ENCODE data around the gene CGB3. TPM values are rescaled to one million over a fixed set of nuclear protein-coding genes. Genes with fewer than 3 reads are reported as not detected.
"Not testable (repeated sequence)": the region's sequence is repeated elsewhere in the genome, so short reads cannot be mapped to it uniquely, and the experiment has no call there.

Gene CGB3
- total and polyA plus RNA-seq, 10 of the 15 experiments (the other 5 are each of a cell fraction or from before 2014, with no cell fraction given) = not detected

DNA sequence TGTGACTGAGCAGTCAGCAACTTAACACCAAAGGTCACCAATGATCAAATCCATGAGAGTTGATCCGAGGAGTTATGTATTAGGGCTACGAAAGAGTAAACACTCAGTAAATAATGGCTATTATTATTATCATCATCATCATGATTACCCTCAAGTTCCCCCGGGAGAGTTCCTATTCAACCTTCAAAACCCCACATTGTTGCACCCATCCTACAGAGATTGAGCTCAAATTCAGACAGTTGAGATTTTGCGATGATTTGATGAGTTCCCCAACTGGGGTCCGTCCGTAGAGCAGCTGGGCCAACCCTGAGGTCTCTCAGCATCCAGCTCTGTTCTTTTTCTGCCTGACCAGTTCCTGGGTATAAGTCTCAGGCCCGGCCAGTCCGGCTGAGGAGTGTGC lies 14.0 kb upstream of the CGB3 start:
- WGBS (ENCODE audit: insufficient coverage, insufficient replicate concordance, low lambda C conversion rate, missing lambda C conversion rate) = 46% methylated on average over 6 of the region's 8 CpGs
- ATAC-seq; FAIRE-seq; DNase-seq (ENCODE audit: low read depth, low spot score); H3K36me3 ChIP-seq (ENCODE audit: control insufficient read depth in 2 of 2, insufficient read depth in 2 of 2, low read length in 1 of 2); H3K27me3 ChIP-seq (replicated peaks in 1 of 2; ENCODE audit: control insufficient read depth in 2 of 2, insufficient read depth in 2 of 2, low read length in 1 of 2); H3K27ac ChIP-seq (ENCODE audit: control insufficient read depth, insufficient read depth); BruUV-seq (replicated peaks); H3K4me1 ChIP-seq (ENCODE audit: control insufficient read depth, insufficient read depth, low read length); in situ Hi-C loops (cut with MboI); H3K9me3 ChIP-seq (replicated peaks; ENCODE audit: control insufficient read depth, insufficient read depth, low read length); RAD21 ChIA-PET (ENCODE audit: unreplicated experiment); H3K79me2 ChIP-seq (ENCODE audit: control insufficient read depth, insufficient read depth, low read length); CTCF ChIA-PET; H3K4me3 ChIP-seq; H3K4me2 ChIP-seq (ENCODE audit: control insufficient read depth, insufficient read depth); H4K20me1 ChIP-seq (ENCODE audit: control insufficient read depth, insufficient read depth); intact Hi-C loops (cut with micrococcal nuclease; ENCODE audit: unreplicated experiment); H2AFZ ChIP-seq (ENCODE audit: control insufficient read depth, low read depth, low read length); POLR2A ChIA-PET; SMC1A ChIA-PET (ENCODE audit: uncharacterized antibody, unreplicated experiment); H3K9ac ChIP-seq (ENCODE audit: control insufficient read depth, insufficient read depth, low read length): not testable (repeated sequence)

DNA sequence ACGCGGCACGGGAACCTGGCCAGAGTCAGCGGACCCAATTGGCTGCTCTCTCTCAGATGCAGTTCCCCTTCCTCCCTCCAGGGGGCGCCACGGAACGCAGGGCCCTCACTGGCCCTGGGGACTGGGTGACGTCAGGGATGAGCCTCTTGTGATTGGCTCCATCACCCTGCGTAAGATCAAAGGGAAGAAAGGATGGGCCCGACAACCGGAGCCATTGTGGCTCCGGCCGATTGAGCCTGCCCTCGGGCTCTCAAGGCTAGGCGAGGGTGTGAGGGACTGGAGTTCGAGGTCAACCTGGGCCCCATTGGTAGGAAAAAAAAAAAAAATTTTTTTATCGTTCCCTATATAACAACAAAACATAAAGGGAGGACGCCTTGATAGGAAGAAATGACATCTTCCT lies 12.7 kb upstream of the CGB3 start, which contains the start of gene CGB1:
TSS of gene CGB1 (minus strand) at position 81 of the 400 bp plus-strand sequence. CDS start 184 bp downstream, outside the sequence.
- BruUV-seq (replicated peaks); H3K9me3 ChIP-seq (replicated peaks; ENCODE audit: control insufficient read depth, insufficient read depth, low read length); H3K4me3 ChIP-seq; H3K27me3 ChIP-seq (replicated peaks in 1 of 2; ENCODE audit: control insufficient read depth in 2 of 2, insufficient read depth in 2 of 2, low read length in 1 of 2); intact Hi-C loops (cut with micrococcal nuclease; ENCODE audit: unreplicated experiment); H3K27ac ChIP-seq (ENCODE audit: control insufficient read depth, insufficient read depth); in situ Hi-C loops (cut with MboI); H4K20me1 ChIP-seq (ENCODE audit: control insufficient read depth, insufficient read depth); FAIRE-seq; SMC1A ChIA-PET (ENCODE audit: uncharacterized antibody, unreplicated experiment); RAD21 ChIA-PET (ENCODE audit: unreplicated experiment); H3K36me3 ChIP-seq (ENCODE audit: control insufficient read depth in 2 of 2, insufficient read depth in 2 of 2, low read length in 1 of 2); POLR2A ChIA-PET; H2AFZ ChIP-seq (ENCODE audit: control insufficient read depth, low read depth, low read length); CTCF ChIA-PET; DNase-seq (ENCODE audit: low read depth, low spot score); H3K9ac ChIP-seq (ENCODE audit: control insufficient read depth, insufficient read depth, low read length); H3K79me2 ChIP-seq (ENCODE audit: control insufficient read depth, insufficient read depth, low read length); H3K4me2 ChIP-seq (ENCODE audit: control insufficient read depth, insufficient read depth); H3K4me1 ChIP-seq (ENCODE audit: control insufficient read depth, insufficient read depth, low read length): not testable (repeated sequence)
- TF ChIP-seq, protein P1, sequence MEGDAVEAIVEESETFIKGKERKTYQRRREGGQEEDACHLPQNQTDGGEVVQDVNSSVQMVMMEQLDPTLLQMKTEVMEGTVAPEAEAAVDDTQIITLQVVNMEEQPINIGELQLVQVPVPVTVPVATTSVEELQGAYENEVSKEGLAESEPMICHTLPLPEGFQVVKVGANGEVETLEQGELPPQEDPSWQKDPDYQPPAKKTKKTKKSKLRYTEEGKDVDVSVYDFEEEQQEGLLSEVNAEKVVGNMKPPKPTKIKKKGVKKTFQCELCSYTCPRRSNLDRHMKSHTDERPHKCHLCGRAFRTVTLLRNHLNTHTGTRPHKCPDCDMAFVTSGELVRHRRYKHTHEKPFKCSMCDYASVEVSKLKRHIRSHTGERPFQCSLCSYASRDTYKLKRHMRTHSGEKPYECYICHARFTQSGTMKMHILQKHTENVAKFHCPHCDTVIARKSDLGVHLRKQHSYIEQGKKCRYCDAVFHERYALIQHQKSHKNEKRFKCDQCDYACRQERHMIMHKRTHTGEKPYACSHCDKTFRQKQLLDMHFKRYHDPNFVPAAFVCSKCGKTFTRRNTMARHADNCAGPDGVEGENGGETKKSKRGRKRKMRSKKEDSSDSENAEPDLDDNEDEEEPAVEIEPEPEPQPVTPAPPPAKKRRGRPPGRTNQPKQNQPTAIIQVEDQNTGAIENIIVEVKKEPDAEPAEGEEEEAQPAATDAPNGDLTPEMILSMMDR (IDR thresholded peaks at IDR 0.05 in 2 of 3, conservative IDR thresholded peaks at IDR 0.05 in 1 of 3; ENCODE audit: control insufficient read depth in 2 of 3, extremely low read depth in 1 of 3, insufficient read depth in 1 of 3, low read depth in 3 of 3, low read length in 3 of 3) = peak; percentile 15 to 47 (median 47)
- TF ChIP-seq NFYB (IDR thresholded peaks at IDR 0.05; ENCODE audit: insufficient read depth, low read depth, low read length) (0 out of 2 replicates have a peak, but pooled peaks have one; percentile 20), CREM (IDR thresholded peaks at IDR 0.05; ENCODE audit: low read depth) (0 out of 2 replicates have a peak, but pooled peaks have one; percentile 21)
- WGBS (ENCODE audit: insufficient coverage, insufficient replicate concordance, low lambda C conversion rate, missing lambda C conversion rate) = 37% methylated on average over 18 of the region's 18 CpGs
- 0 out of 3 replicates have a peak, but pooled peaks have one; percentile 19 for ATAC-seq

All from GM12878 (cell line).